Loucy (cell line): ENCODE results near the gene ZRANB1.

Experiments
- H2AFZ ChIP-seq: fragments of 200-600 bp; sonication (generic); 2 replicates; pipeline ENCODE4 v1.6.0; 2016; ENCODE audit warnings: antibody characterized with exemption, mild to moderate bottlenecking, low read length, moderate library complexity
- H3F3A ChIP-seq: fragments of 200-600 bp; 2 replicates; pipeline ENCODE4 v1.6.0; 2016; ENCODE audit warnings: antibody characterized with exemption, low read depth, mild to moderate bottlenecking
- H3K27me3 ChIP-seq: fragments of 200-600 bp; sonication (generic); 2 replicates; pipeline ENCODE4 v1.6.1; 2014; ENCODE audit warnings: low read length, mild to moderate bottlenecking; ENCODE audit not compliant: insufficient read depth, poor library complexity, severe bottlenecking
- H3K36me3 ChIP-seq: fragments of 200-600 bp; sonication (generic); 2 replicates; pipeline ENCODE4 v1.6.1; 2016; ENCODE audit warnings: low read length; ENCODE audit not compliant: insufficient read depth
- H3K4me1 ChIP-seq: fragments of 200-600 bp; sonication (generic); 2 replicates; pipeline ENCODE4 v1.5.1; 2014; ENCODE audit warnings: low read length, mild to moderate bottlenecking; ENCODE audit not compliant: insufficient read depth, poor library complexity, severe bottlenecking
- H3K4me2 ChIP-seq: fragments of 200-600 bp; sonication (generic); 2 replicates; pipeline ENCODE4 v1.6.0; 2014; ENCODE audit warnings: antibody characterized with exemption, low read length, low read depth, mild to moderate bottlenecking; ENCODE audit not compliant: poor library complexity, severe bottlenecking
- H3K4me3 ChIP-seq: fragments of 200-600 bp; sonication (generic); 2 replicates; pipeline ENCODE4 v1.5.1; 2014; ENCODE audit warnings: low read length, mild to moderate bottlenecking, mixed read lengths; ENCODE audit not compliant: poor library complexity, severe bottlenecking
- H3K79me2 ChIP-seq: fragments of 200-600 bp; sonication (generic); 2 replicates; pipeline ENCODE4 v1.6.1; 2014; ENCODE audit warnings: low read length; ENCODE audit not compliant: insufficient read depth
- H3K9ac ChIP-seq: fragments of 200-600 bp; sonication (generic); 2 replicates; pipeline ENCODE4 v1.6.0; 2014; ENCODE audit warnings: mild to moderate bottlenecking, low read depth, low read length, moderate library complexity; ENCODE audit not compliant: poor library complexity, severe bottlenecking
- H3K9me2 ChIP-seq: fragments of 200-600 bp; sonication (generic); replicated peaks from 2 replicates; pipeline ENCODE4 v1.6.1; 2016; ENCODE audit warnings: low read depth, low read length, mixed read lengths
- H3K9me3 ChIP-seq: fragments of 200-600 bp; sonication (generic); 2 replicates; pipeline ENCODE4 v1.6.1; 2014; ENCODE audit warnings: mild to moderate bottlenecking, antibody characterized with exemption, low read length, low read depth; ENCODE audit not compliant: insufficient read depth
- H4K20me1 ChIP-seq: fragments of 200-600 bp; sonication (generic); 2 replicates; pipeline ENCODE4 v1.6.0; 2014; ENCODE audit warnings: antibody characterized with exemption, low read length, mild to moderate bottlenecking; ENCODE audit not compliant: insufficient read depth, poor library complexity, severe bottlenecking
- EZH2phosphoT487 ChIP-seq: fragments of 200-600 bp; IDR thresholded peaks from 2 replicates; pipeline ENCODE4 v1.6.1; 2018; ENCODE audit warnings: antibody characterized with exemption, mild to moderate bottlenecking, moderate library complexity, borderline replicate concordance
- TF ChIP-seq, protein P1 (sequence below): fragments of 200-600 bp; sonication (generic); conservative IDR thresholded peaks from 2 replicates; pipeline ENCODE4 v1.5.1; 2014; ENCODE audit warnings: mild to moderate bottlenecking, antibody characterized with exemption, low read length

The ZRANB1 gene

DNA sequence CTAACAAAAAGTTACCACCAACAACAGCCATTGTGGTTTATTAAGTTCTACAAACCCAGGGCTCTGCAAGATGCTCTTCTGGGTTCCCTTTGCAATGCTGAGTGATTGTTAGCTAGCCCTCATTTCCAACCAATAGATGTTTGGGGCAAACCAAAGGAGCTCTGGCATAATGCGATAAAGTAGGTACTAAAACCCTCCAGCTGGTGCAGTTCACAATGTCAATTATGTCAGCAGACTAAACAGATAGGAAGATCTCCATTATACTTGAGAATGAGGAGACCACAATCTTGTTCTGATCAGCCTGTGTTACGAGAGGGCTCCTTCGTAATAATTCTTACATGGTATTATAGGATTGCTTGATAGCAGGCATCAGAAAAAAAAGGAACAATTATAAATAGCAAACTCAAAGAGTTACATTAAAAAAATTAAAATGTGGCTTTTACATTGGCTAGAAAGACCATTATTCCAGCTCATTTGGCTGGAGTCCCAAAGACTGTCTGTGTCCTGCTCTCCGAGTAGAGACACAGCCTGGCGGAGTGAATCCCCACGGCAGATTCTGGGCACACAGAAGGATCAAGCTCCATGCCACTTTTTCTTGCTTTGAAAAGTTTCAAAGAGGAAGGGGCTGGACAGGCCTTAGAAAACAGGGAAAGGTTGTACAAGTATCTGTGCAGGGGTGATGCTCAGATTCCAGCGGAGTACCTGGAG, 93.8 kb downstream of the ZRANB1 start:
- Histone ChIP-seq H3K9ac (no peak overlapping the region), H4K20me1 (no peaks in the 10 kb centered on the region), H3K4me2 (no peak overlapping the region), H3K9me3 (no peaks in the 10 kb centered on the region), H3K79me2 (no peaks in the 10 kb centered on the region), H3K36me3 (no peaks in the 10 kb centered on the region), H3K27me3 (no peaks in the 10 kb centered on the region), H3F3A (no peaks in the 10 kb centered on the region), H3K4me3 (no peak overlapping the region), H2AFZ (no peak overlapping the region), H3K9me2 (no peaks in the 10 kb centered on the region), H3K4me1 (no peaks in the 10 kb centered on the region)
- TF ChIP-seq, protein P1, sequence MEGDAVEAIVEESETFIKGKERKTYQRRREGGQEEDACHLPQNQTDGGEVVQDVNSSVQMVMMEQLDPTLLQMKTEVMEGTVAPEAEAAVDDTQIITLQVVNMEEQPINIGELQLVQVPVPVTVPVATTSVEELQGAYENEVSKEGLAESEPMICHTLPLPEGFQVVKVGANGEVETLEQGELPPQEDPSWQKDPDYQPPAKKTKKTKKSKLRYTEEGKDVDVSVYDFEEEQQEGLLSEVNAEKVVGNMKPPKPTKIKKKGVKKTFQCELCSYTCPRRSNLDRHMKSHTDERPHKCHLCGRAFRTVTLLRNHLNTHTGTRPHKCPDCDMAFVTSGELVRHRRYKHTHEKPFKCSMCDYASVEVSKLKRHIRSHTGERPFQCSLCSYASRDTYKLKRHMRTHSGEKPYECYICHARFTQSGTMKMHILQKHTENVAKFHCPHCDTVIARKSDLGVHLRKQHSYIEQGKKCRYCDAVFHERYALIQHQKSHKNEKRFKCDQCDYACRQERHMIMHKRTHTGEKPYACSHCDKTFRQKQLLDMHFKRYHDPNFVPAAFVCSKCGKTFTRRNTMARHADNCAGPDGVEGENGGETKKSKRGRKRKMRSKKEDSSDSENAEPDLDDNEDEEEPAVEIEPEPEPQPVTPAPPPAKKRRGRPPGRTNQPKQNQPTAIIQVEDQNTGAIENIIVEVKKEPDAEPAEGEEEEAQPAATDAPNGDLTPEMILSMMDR, result no peak
- no peak for TF ChIP-seq EZH2phosphoT487

GRCh38 chr10:125037145-125037877, 95.4 kb downstream of the ZRANB1 start:
- Histone ChIP-seq H2AFZ (no peak overlapping the region), H3K36me3 (no peaks in the 10 kb centered on the region), H3K9me3 (no peaks in the 10 kb centered on the region), H3K79me2 (no peaks in the 10 kb centered on the region), H4K20me1 (no peaks in the 10 kb centered on the region), H3K9ac (no peak overlapping the region), H3F3A (no peaks in the 10 kb centered on the region), H3K4me2 (no peak overlapping the region), H3K9me2 (no peaks in the 10 kb centered on the region), H3K4me1 (no peaks in the 10 kb centered on the region), H3K27me3 (no peaks in the 10 kb centered on the region), H3K4me3 (no peak overlapping the region)
- TF ChIP-seq, protein P1, result no peak
- no peak for TF ChIP-seq EZH2phosphoT487
